Measurements from ENCODE around the gene ZC3H12A. TPM values are rescaled to one million over a fixed set of nuclear protein-coding genes. Genes with fewer than 3 reads are reported as not detected.

Gene ZC3H12A
- total RNA-seq, 6 experiments from 2014 or later, result 5.6 to 7.0 (median 6.3) TPM

GRCh38 chr1:37476460-37477197 is 2.2 kb downstream of the ZC3H12A start:
- H3K36me3 Mint-ChIP-seq (ENCODE audit: low read depth), result peaks cover 17% of the 10 kb centered on the region
- H3K9me3 Mint-ChIP-seq, result no peaks in the 10 kb centered on the region
- peak; percentile 82 for DNase-seq
- H3K27ac Mint-ChIP-seq, result peak overlapping the region; percentile 100
- TF ChIP-seq, protein P1, sequence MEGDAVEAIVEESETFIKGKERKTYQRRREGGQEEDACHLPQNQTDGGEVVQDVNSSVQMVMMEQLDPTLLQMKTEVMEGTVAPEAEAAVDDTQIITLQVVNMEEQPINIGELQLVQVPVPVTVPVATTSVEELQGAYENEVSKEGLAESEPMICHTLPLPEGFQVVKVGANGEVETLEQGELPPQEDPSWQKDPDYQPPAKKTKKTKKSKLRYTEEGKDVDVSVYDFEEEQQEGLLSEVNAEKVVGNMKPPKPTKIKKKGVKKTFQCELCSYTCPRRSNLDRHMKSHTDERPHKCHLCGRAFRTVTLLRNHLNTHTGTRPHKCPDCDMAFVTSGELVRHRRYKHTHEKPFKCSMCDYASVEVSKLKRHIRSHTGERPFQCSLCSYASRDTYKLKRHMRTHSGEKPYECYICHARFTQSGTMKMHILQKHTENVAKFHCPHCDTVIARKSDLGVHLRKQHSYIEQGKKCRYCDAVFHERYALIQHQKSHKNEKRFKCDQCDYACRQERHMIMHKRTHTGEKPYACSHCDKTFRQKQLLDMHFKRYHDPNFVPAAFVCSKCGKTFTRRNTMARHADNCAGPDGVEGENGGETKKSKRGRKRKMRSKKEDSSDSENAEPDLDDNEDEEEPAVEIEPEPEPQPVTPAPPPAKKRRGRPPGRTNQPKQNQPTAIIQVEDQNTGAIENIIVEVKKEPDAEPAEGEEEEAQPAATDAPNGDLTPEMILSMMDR (IDR thresholded peaks at IDR 0.05), result no peak
- H3K27me3 Mint-ChIP-seq (ENCODE audit: insufficient read depth), result no peaks in the 10 kb centered on the region; the same call in none of the 2 replicates
- peak overlapping the region; percentile 89 for H3K4me3 Mint-ChIP-seq
- peaks cover 75% of the 10 kb centered on the region for H3K4me1 Mint-ChIP-seq (ENCODE audit: low read depth)

DNA sequence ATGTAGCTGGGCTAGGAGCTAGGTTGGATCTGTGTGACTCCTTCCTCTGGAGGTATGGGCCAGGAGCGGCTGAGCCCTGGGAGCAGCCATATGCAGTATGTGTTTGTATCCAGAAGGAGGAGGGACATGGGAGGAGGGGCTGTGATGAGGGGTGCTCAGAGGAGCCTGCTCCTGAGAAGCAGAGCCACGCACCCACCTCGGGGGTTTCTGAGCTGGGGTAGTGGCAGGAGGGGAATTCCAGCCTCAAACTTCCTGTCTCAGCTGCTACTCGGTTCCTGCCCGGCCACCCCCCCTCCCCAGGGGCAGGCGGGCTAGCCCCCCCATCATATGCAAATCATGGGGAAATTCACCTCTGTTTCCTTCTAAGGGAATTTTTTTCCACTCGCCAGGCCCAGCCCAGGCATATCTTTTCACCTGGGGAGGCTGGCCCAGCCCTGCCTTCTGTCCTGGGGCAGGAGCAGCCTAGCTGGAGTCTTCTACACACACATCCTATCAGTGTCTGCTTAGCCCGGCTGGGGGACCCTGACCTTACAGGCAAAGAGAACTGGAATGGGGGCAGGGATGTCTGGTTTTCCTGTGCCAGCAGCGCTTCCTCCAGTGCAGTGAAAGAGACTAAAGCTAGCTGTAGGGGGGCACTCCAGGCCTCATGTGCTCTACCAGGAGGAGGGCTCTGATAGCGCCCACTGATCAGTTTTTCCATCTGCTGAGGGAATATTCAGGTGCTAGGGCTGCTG is 3.0 kb downstream of the ZC3H12A start:
- H3K4me3 Mint-ChIP-seq, result peak overlapping the region; percentile 89
- H3K4me1 Mint-ChIP-seq (ENCODE audit: low read depth), result peaks cover 67% of the 10 kb centered on the region
- H3K36me3 Mint-ChIP-seq (ENCODE audit: low read depth), result peaks cover 24% of the 10 kb centered on the region
- TF ChIP-seq, protein P1 (IDR thresholded peaks at IDR 0.05), result no peak
- H3K27me3 Mint-ChIP-seq (ENCODE audit: insufficient read depth), result no peaks in the 10 kb centered on the region; the same call in none of the 2 replicates
- peak overlapping the region; percentile 100 for H3K27ac Mint-ChIP-seq
- no peaks in the 10 kb centered on the region for H3K9me3 Mint-ChIP-seq
- no peak for DNase-seq

DNA sequence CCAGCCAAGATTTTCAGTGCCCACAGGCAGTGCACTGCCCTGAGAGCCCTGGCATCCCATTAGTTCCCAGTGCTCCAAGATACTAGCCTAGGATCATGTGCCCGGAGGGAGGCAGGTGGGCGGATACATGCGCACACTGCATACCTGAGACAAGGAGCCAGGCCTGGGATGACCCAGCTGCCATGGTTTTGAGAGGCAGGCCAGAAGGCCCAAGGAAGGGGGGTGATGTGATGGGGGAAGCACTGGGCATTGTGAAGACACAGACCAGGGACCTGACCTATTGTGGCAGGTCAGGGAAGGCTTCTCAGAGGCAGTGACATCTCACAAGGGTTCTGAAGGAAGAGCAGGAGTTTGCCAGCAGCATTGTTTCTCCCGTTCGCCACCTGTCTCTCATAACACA is 3.6 kb downstream of the ZC3H12A start:
- no peak for DNase-seq
- H3K9me3 Mint-ChIP-seq, result no peaks in the 10 kb centered on the region
- TF ChIP-seq, protein P1 (IDR thresholded peaks at IDR 0.05), result no peak
- H3K27ac Mint-ChIP-seq, result peak overlapping the region; percentile 100
- peaks cover 28% of the 10 kb centered on the region for H3K36me3 Mint-ChIP-seq (ENCODE audit: low read depth)
- H3K27me3 Mint-ChIP-seq (ENCODE audit: insufficient read depth), result peaks cover 2% of the 10 kb centered on the region; the same call in 1 of the 2 replicates
- H3K4me3 Mint-ChIP-seq, result peak overlapping the region; percentile 89
- peaks cover 61% of the 10 kb centered on the region for H3K4me1 Mint-ChIP-seq (ENCODE audit: low read depth)

DNA sequence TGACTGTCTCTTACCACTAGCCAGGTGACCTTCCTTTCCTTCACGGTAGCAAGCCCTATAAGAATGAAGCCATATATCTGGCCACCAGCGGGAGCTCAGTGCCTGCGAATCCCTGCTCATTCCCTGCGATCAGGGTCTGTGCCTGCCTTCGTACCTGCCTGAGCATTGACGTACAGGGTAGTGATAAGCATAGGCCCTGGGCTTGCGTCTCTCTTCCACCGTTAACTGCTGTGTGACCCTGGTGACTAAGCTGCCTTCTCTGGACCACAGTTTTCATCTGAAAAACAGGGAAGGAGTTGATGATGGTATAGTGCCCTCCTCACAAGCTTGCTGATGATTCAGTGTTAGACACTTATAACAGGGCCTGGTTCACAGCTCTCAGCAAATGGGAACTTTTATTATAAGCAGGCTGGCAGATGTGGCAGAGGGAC is 4.1 kb downstream of the ZC3H12A start:
- peak; percentile 82 for DNase-seq
- no peaks in the 10 kb centered on the region for H3K9me3 Mint-ChIP-seq
- H3K4me3 Mint-ChIP-seq, result peak overlapping the region; percentile 89
- H3K27ac Mint-ChIP-seq, result peak overlapping the region; percentile 100
- TF ChIP-seq, protein P1 (IDR thresholded peaks at IDR 0.05), result no peak
- peaks cover 56% of the 10 kb centered on the region for H3K4me1 Mint-ChIP-seq (ENCODE audit: low read depth)
- H3K36me3 Mint-ChIP-seq (ENCODE audit: low read depth), result peaks cover 28% of the 10 kb centered on the region
- H3K27me3 Mint-ChIP-seq (ENCODE audit: insufficient read depth), result peaks cover 2% of the 10 kb centered on the region; the same call in 1 of the 2 replicates

DNA sequence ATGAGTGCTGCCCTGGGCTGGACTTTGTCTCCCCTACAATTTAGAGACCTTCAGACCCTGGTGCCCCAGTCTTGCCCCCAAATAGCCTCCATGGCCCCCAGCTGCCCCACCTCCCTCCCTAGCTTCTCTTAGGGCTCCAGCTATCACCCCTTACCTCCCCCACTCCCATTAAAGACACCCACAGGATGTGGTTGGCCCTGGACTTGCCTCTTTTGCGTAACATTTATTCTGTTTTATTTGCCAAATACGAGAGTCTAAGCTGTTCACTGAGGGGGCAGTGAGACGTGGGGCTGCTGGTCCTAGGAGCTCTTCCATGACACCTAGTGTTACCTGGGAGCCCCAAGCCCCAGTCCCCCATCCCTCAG is 4.5 kb downstream of the ZC3H12A start:
- DNase-seq, result no peak
- peak overlapping the region; percentile 100 for H3K27ac Mint-ChIP-seq
- peaks cover 2% of the 10 kb centered on the region; the same call in 1 of the 2 replicates for H3K27me3 Mint-ChIP-seq (ENCODE audit: insufficient read depth)
- H3K36me3 Mint-ChIP-seq (ENCODE audit: low read depth), result peaks cover 28% of the 10 kb centered on the region
- H3K4me3 Mint-ChIP-seq, result peak overlapping the region; percentile 89
- no peaks in the 10 kb centered on the region for H3K9me3 Mint-ChIP-seq
- TF ChIP-seq, protein P1 (IDR thresholded peaks at IDR 0.05), result no peak
- H3K4me1 Mint-ChIP-seq (ENCODE audit: low read depth), result peaks cover 53% of the 10 kb centered on the region

All from HFFc6 (cell line).